HG03066 (cell line): ENCODE results near the gene SEC24C.
"Not testable (repeated sequence)": the region's sequence is repeated elsewhere in the genome, so short reads cannot be mapped to it uniquely, and the experiment has no call there.

Source experiments
- ATAC-seq: cut with Tn5 transposase; IDR thresholded peaks from one replicate; pipeline ENCODE4 v1.9.1; 2021; ENCODE audit warnings: low read depth; ENCODE audit not compliant: unreplicated experiment

SEC24C gene

GRCh38 chr10:73730153-73730906 lies 13.8 kb upstream of the SEC24C start:
- peak; percentile 85 for ATAC-seq

- ATAC-seq = no peak
Observed at GRCh38 chr10:73731588-73732375, 12.4 kb upstream of the SEC24C start.

GRCh38 chr10:73732426-73732825 lies 11.7 kb upstream of the SEC24C start:
- ATAC-seq = no peak

- ATAC-seq = no peak
Observed at GRCh38 chr10:73732931-73733623, 11.1 kb upstream of the SEC24C start.

- no peak for ATAC-seq
Observed at GRCh38 chr10:73734028-73734720, 10.0 kb upstream of the SEC24C start.

GRCh38 chr10:73734796-73735305 lies 9.3 kb upstream of the SEC24C start:
- no peak for ATAC-seq

- not testable (repeated sequence) for ATAC-seq
Observed at GRCh38 chr10:73740501-73741254, 3.5 kb upstream of the SEC24C start.

GRCh38 chr10:73742454-73742734 lies 1.8 kb upstream of the SEC24C start:
- no peak for ATAC-seq

- no peak for ATAC-seq
Observed at GRCh38 chr10:73743327-73743904, 756 bp upstream of the SEC24C start.

GRCh38 chr10:73744664-73744975 lies 448 bp downstream of the SEC24C start:
- ATAC-seq = peak; percentile 38

GRCh38 chr10:73746721-73747120 lies 2.5 kb downstream of the SEC24C start:
- ATAC-seq = no peak

- ATAC-seq = no peak
Observed at GRCh38 chr10:73750819-73751218, 6.6 kb downstream of the SEC24C start.

GRCh38 chr10:73756183-73756582 lies 12.0 kb downstream of the SEC24C start:
- ATAC-seq = no peak

GRCh38 chr10:73758704-73759511 lies 14.7 kb downstream of the SEC24C start:
- no peak for ATAC-seq

GRCh38 chr10:73759512-73760115 lies 15.4 kb downstream of the SEC24C start:
- no peak for ATAC-seq

GRCh38 chr10:73761781-73762180 lies 17.6 kb downstream of the SEC24C start:
- no peak for ATAC-seq

- no peak for ATAC-seq
Observed at GRCh38 chr10:73762915-73763314, 18.7 kb downstream of the SEC24C start.

GRCh38 chr10:73763343-73763742 lies 19.2 kb downstream of the SEC24C start:
- ATAC-seq = no peak

GRCh38 chr10:73765066-73765465 lies 20.9 kb downstream of the SEC24C start:
- no peak for ATAC-seq
